Measurements from ENCODE around the gene RAD51AP2.
"Not testable (repeated sequence)": the region's sequence is repeated elsewhere in the genome, so short reads cannot be mapped to it uniquely, and the experiment has no call there.

RAD51AP2 gene

GRCh38 chr2:17518212-17519154 is at the start of gene RAD51AP2:
Gene RAD51AP2, minus strand, starts transcription at chr2:17518440. Its CDS starts 25 bp downstream, at chr2:17518415.
- DNase-seq: no peak

- DNase-seq: not testable (repeated sequence)
These were observed 47.5 kb upstream of the RAD51AP2 start for GRCh38 chr2:17565726-17566125.

GRCh38 chr2:17558878-17559277 is 40.6 kb upstream of the RAD51AP2 start:
- DNase-seq: no peak

GRCh38 chr2:17558053-17558452 is 39.8 kb upstream of the RAD51AP2 start:
- DNase-seq: no peak

GRCh38 chr2:17557596-17557995 is 39.4 kb upstream of the RAD51AP2 start:
- DNase-seq: no peak

GRCh38 chr2:17555150-17555549 is 36.9 kb upstream of the RAD51AP2 start:
- DNase-seq: no peak

- DNase-seq: no peak
These were observed 32.7 kb upstream of the RAD51AP2 start for GRCh38 chr2:17550907-17551306.

GRCh38 chr2:17547737-17548136 is 29.5 kb upstream of the RAD51AP2 start:
- DNase-seq: no peak

GRCh38 chr2:17547237-17547636 is 29.0 kb upstream of the RAD51AP2 start:
- no peak for DNase-seq

GRCh38 chr2:17545680-17546613 is 27.7 kb upstream of the RAD51AP2 start:
- DNase-seq: no peak

- no peak for DNase-seq
These were observed 26.0 kb upstream of the RAD51AP2 start for GRCh38 chr2:17544256-17544655.

- no peak for DNase-seq
These were observed 25.6 kb upstream of the RAD51AP2 start for GRCh38 chr2:17543848-17544247.

GRCh38 chr2:17543131-17543660 is 25.0 kb upstream of the RAD51AP2 start:
- DNase-seq: no peak

GRCh38 chr2:17542471-17542870 is 24.2 kb upstream of the RAD51AP2 start:
- no peak for DNase-seq

- DNase-seq: no peak
These were observed 23.3 kb upstream of the RAD51AP2 start for GRCh38 chr2:17541531-17541950.

GRCh38 chr2:17540813-17541530 is 22.7 kb upstream of the RAD51AP2 start:
- DNase-seq: no peak

GRCh38 chr2:17540093-17540812 is 22.0 kb upstream of the RAD51AP2 start, which contains the start of gene VSNL1:
Gene VSNL1, plus strand, starts transcription at chr2:17540696. Its CDS starts 51,379 bp downstream, at chr2:17592075.
- DNase-seq: no peak

GRCh38 chr2:17539611-17540092 is 21.4 kb upstream of the RAD51AP2 start:
- DNase-seq: no peak

GRCh38 chr2:17538844-17539554 is 20.8 kb upstream of the RAD51AP2 start:
- no peak for DNase-seq

GRCh38 chr2:17538022-17538843 is 20.0 kb upstream of the RAD51AP2 start:
- no peak for DNase-seq
